ENCODE data around the gene RALB. TPM values are rescaled to one million over a fixed set of nuclear protein-coding genes. Genes with fewer than 3 reads are reported as not detected.
A peak's percentile ranks its signal among the peaks of the same experiment; 100 is the strongest.

RALB gene
- total and polyA plus RNA-seq, 4 donors: 55.0 to 65.4 (median 61.2) TPM

- Histone ChIP-seq H3K9me3 (ENCODE audit: control insufficient read depth, insufficient read depth, low read length) (no peaks in the 10 kb centered on the region), H3K36me3 (ENCODE audit: control insufficient read depth, insufficient read depth, low read length) (no peaks in the 10 kb centered on the region), H3K27ac (ENCODE audit: low read depth, low read length) (peak overlapping the region; percentile 47), H3K4me3 (ENCODE audit: low read depth, low read length) (peak overlapping the region; percentile 32), H3K4me1 (ENCODE audit: control insufficient read depth, insufficient read depth, low read length) (peaks cover 26% of the 10 kb centered on the region), H3K27me3 (ENCODE audit: control insufficient read depth, insufficient read depth, low read length) (peaks cover 5% of the 10 kb centered on the region)
- 9% methylated on average over 26 of the region's 38 CpGs for WGBS (ENCODE audit: insufficient coverage)
- peak; percentile 64 to 95 (median 76) for DNase-seq (ENCODE audit: low read depth in 4 of 6, low spot score in 6 of 6)
Measured at GRCh38 chr2:120312860-120313694, 60.4 kb downstream of the RALB start.

GRCh38 chr2:120313695-120314615 is 61.3 kb downstream of the RALB start:
- Histone ChIP-seq H3K9me3 (ENCODE audit: control insufficient read depth, insufficient read depth, low read length) (no peaks in the 10 kb centered on the region), H3K27me3 (ENCODE audit: control insufficient read depth, insufficient read depth, low read length) (peaks cover 5% of the 10 kb centered on the region), H3K27ac (ENCODE audit: low read depth, low read length) (no peak overlapping the region), H3K4me3 (ENCODE audit: low read depth, low read length) (peak overlapping the region; percentile 32), H3K4me1 (ENCODE audit: control insufficient read depth, insufficient read depth, low read length) (peaks cover 33% of the 10 kb centered on the region), H3K36me3 (ENCODE audit: control insufficient read depth, insufficient read depth, low read length) (no peaks in the 10 kb centered on the region)
- WGBS (ENCODE audit: insufficient coverage): 61% methylated on average over 38 of the region's 39 CpGs
- no peak for DNase-seq (ENCODE audit: low read depth in 4 of 6, low spot score in 6 of 6)

DNA sequence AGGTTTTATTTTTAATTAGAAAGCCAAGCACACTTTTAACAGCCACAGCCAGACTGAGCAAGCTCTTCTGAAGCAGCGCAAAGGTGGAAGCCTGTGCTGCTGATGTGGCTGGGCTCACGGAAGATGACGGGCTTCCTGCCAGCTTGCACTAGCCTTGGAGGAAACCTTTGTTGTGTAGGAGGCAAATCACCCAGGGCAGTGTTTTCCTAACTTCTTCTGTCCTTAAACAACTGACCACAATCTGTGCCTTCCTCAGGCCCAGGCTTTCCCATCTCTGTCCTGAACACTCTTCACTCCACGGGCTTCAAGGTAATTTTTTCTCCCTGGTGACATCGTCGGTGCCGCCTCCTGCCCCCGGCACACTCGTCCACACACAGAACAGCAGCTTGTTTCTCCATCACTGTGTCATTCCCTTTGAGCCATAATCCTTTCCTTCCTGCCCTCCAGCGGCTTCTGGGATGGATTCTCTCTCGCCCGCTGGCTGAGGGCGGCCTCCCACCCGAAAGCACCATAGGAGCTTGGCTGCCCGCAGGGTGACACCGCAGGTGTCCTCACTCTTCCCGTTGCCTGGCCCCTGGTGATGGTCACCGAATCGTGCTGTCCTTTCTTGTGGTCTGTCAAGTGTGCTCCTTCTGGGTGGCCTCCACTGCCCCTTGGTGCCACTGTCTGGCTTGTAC is 62.2 kb downstream of the RALB start:
- no peak overlapping the region for H3K4me3 ChIP-seq (ENCODE audit: low read depth, low read length)
- H3K27me3 ChIP-seq (ENCODE audit: control insufficient read depth, insufficient read depth, low read length): peaks cover 5% of the 10 kb centered on the region
- H3K27ac ChIP-seq (ENCODE audit: low read depth, low read length): no peak overlapping the region
- H3K36me3 ChIP-seq (ENCODE audit: control insufficient read depth, insufficient read depth, low read length): no peaks in the 10 kb centered on the region
- H3K9me3 ChIP-seq (ENCODE audit: control insufficient read depth, insufficient read depth, low read length): no peaks in the 10 kb centered on the region
- peak in 2 of 6 donors; percentile 50 to 54 for DNase-seq (ENCODE audit: low read depth in 4 of 6, low spot score in 6 of 6)
- peaks cover 40% of the 10 kb centered on the region for H3K4me1 ChIP-seq (ENCODE audit: control insufficient read depth, insufficient read depth, low read length)
- WGBS (ENCODE audit: insufficient coverage): 68% methylated on average over 19 of the region's 19 CpGs

DNA sequence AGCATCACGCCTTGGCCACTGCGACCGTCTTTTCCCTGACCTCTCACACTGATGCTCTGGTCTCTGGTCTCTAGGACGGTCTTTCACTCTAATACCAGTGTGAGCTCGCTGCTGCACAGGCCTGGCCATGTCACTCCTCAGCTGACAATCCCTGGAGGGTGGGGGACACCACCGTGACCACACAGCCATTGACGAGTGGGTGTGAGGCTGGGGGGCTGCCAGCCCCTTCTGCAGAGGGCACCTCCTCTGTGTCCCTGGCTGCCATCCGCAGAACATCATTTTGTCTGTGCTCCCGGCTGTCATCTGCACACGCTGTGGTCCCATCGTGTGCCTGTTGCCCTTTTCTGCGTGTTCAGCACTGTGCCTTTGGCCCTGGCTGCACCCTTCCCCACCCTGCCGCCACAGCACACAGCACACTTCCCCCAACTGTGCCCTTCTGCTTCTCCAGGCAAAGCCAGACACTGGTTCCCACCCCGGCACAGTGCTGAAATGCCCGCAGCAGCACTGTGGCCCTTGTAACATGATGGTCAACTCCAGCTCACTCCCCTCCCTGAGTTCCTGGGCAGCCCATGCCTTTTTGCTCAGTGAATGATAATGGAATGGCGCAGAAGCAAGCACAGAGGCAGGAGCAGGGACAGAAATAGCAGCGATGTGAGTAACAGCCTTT is 62.8 kb downstream of the RALB start:
- no peaks in the 10 kb centered on the region for H3K9me3 ChIP-seq (ENCODE audit: control insufficient read depth, insufficient read depth, low read length)
- DNase-seq (ENCODE audit: low read depth in 4 of 6, low spot score in 6 of 6): no peak
- H3K27ac ChIP-seq (ENCODE audit: low read depth, low read length): no peak overlapping the region
- 91% methylated on average over 15 of the region's 17 CpGs for WGBS (ENCODE audit: insufficient coverage)
- peaks cover 45% of the 10 kb centered on the region for H3K4me1 ChIP-seq (ENCODE audit: control insufficient read depth, insufficient read depth, low read length)
- H3K27me3 ChIP-seq (ENCODE audit: control insufficient read depth, insufficient read depth, low read length): peaks cover 5% of the 10 kb centered on the region
- H3K4me3 ChIP-seq (ENCODE audit: low read depth, low read length): no peak overlapping the region
- no peaks in the 10 kb centered on the region for H3K36me3 ChIP-seq (ENCODE audit: control insufficient read depth, insufficient read depth, low read length)

DNA sequence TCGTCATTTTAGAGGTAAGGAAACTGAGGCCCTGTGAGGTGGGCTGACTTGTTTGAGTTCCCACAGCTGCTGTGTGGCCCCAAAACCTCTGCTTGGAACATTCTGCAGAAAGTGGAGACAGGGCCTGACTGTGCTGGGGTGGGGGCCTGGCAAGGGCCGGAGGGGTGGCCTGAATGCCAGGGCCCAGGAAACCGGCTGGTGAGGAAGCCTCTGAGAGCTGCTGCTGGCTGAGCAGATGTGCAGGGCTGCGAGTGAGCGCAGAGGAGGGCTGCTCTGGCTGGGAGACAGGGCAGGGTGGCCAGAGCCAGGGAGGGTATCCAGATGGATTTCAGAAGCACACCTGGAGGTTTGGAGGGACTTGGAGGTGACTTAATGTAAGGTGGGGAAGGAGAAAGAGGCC is 63.4 kb downstream of the RALB start:
- no peaks in the 10 kb centered on the region for H3K36me3 ChIP-seq (ENCODE audit: control insufficient read depth, insufficient read depth, low read length)
- no peak overlapping the region for H3K27ac ChIP-seq (ENCODE audit: low read depth, low read length)
- H3K27me3 ChIP-seq (ENCODE audit: control insufficient read depth, insufficient read depth, low read length): peaks cover 5% of the 10 kb centered on the region
- no peak overlapping the region for H3K4me3 ChIP-seq (ENCODE audit: low read depth, low read length)
- no peaks in the 10 kb centered on the region for H3K9me3 ChIP-seq (ENCODE audit: control insufficient read depth, insufficient read depth, low read length)
- DNase-seq (ENCODE audit: low read depth in 4 of 6, low spot score in 6 of 6): no peak
- peaks cover 45% of the 10 kb centered on the region for H3K4me1 ChIP-seq (ENCODE audit: control insufficient read depth, insufficient read depth, low read length)
- 90% methylated on average over 5 of the region's 5 CpGs for WGBS (ENCODE audit: insufficient coverage)

GRCh38 chr2:120316528-120317179 is 64.0 kb downstream of the RALB start:
- Histone ChIP-seq H3K27ac (ENCODE audit: low read depth, low read length) (no peak overlapping the region), H3K4me1 (ENCODE audit: control insufficient read depth, insufficient read depth, low read length) (peaks cover 45% of the 10 kb centered on the region), H3K9me3 (ENCODE audit: control insufficient read depth, insufficient read depth, low read length) (no peaks in the 10 kb centered on the region), H3K27me3 (ENCODE audit: control insufficient read depth, insufficient read depth, low read length) (peaks cover 5% of the 10 kb centered on the region), H3K4me3 (ENCODE audit: low read depth, low read length) (no peak overlapping the region), H3K36me3 (ENCODE audit: control insufficient read depth, insufficient read depth, low read length) (no peaks in the 10 kb centered on the region)
- DNase-seq (ENCODE audit: low read depth in 4 of 6, low spot score in 6 of 6): no peak
- 89% methylated on average over 13 of the region's 15 CpGs for WGBS (ENCODE audit: insufficient coverage)

DNA sequence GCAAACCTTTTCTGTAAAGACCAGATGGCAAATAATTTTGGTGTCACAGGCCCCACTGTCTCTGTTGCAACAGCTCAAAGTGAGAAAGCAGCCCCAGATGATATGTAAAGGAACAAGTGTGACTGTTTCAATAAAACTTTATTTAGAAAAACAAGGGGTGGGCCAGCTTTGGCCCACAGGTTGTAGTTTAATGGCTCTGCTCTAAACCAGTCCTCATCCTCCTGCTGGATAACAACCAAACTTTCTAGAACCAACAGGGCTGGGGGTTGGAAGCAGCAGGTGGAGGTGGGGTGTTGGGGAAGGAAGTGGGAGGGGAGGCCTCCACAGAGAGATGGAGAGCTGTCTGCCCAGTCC is 64.5 kb downstream of the RALB start:
- peaks cover 45% of the 10 kb centered on the region for H3K4me1 ChIP-seq (ENCODE audit: control insufficient read depth, insufficient read depth, low read length)
- H3K4me3 ChIP-seq (ENCODE audit: low read depth, low read length): no peak overlapping the region
- DNase-seq (ENCODE audit: low read depth in 4 of 6, low spot score in 6 of 6): no peak
- peaks cover 5% of the 10 kb centered on the region for H3K27me3 ChIP-seq (ENCODE audit: control insufficient read depth, insufficient read depth, low read length)
- no peak overlapping the region for H3K27ac ChIP-seq (ENCODE audit: low read depth, low read length)
- no peaks in the 10 kb centered on the region for H3K36me3 ChIP-seq (ENCODE audit: control insufficient read depth, insufficient read depth, low read length)
- no peaks in the 10 kb centered on the region for H3K9me3 ChIP-seq (ENCODE audit: control insufficient read depth, insufficient read depth, low read length)

DNA sequence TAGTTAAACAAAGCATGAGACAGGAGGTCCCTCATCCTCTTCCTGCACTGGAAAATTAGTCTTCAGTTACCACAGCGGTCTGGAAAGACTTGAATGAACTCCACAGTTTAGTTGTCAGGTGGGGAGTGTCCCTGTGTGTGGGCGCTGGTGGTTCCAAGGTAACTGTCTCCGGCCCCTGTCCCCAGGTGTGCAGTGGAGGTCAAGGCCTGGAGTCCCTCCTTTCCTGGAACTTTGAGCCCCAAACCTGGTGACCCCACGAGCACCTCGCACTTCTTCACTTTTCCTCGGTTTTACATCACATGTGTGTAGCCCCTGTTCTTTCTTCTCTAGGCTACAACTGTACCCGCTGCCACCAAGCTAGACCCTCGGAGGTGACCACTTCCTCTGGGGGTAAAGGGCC is 65.3 kb downstream of the RALB start:
- Histone ChIP-seq H3K27me3 (ENCODE audit: control insufficient read depth, insufficient read depth, low read length) (peaks cover 5% of the 10 kb centered on the region), H3K4me1 (ENCODE audit: control insufficient read depth, insufficient read depth, low read length) (peaks cover 40% of the 10 kb centered on the region), H3K4me3 (ENCODE audit: low read depth, low read length) (no peak overlapping the region), H3K9me3 (ENCODE audit: control insufficient read depth, insufficient read depth, low read length) (no peaks in the 10 kb centered on the region), H3K36me3 (ENCODE audit: control insufficient read depth, insufficient read depth, low read length) (no peaks in the 10 kb centered on the region), H3K27ac (ENCODE audit: low read depth, low read length) (no peak overlapping the region)
- 90% methylated on average over 8 of the region's 8 CpGs for WGBS (ENCODE audit: insufficient coverage)
- no peak for DNase-seq (ENCODE audit: low read depth in 4 of 6, low spot score in 6 of 6)

DNA sequence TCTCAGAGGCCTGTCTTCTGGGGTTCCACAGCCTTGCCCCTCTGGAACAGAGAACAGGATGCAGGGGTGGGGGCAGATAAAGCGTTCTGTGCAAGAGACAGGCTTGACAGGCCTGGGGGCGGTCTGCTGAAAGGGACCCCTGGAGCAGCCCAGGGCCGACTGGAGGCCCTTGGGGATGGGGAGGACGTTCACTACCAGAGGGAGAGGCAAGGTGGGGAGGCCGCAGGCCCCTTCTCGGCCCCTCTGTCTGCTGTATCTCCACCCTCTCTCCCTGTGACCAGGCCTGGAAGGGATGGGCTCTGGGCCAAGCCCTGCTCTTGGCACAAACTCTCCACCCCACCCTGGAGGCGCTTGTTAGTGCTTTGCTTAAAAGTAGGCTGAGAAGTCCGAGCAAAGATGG is 66.0 kb downstream of the RALB start:
- DNase-seq (ENCODE audit: low read depth in 4 of 6, low spot score in 6 of 6): peak in 2 of 6 donors; percentile 54 to 73
- no peak overlapping the region for H3K27ac ChIP-seq (ENCODE audit: low read depth, low read length)
- H3K27me3 ChIP-seq (ENCODE audit: control insufficient read depth, insufficient read depth, low read length): peaks cover 4% of the 10 kb centered on the region
- H3K36me3 ChIP-seq (ENCODE audit: control insufficient read depth, insufficient read depth, low read length): no peaks in the 10 kb centered on the region
- no peak overlapping the region for H3K4me3 ChIP-seq (ENCODE audit: low read depth, low read length)
- peaks cover 36% of the 10 kb centered on the region for H3K4me1 ChIP-seq (ENCODE audit: control insufficient read depth, insufficient read depth, low read length)
- no peaks in the 10 kb centered on the region for H3K9me3 ChIP-seq (ENCODE audit: control insufficient read depth, insufficient read depth, low read length)
- 44% methylated on average over 5 of the region's 8 CpGs for WGBS (ENCODE audit: insufficient coverage)

Data from spinal cord (tissue), 10 donors.